Spleen (tissue), 11 donors: Measurements from ENCODE around the gene KCTD10. TPM values are rescaled to one million over a fixed set of nuclear protein-coding genes. Genes with fewer than 3 reads are reported as not detected.

Source experiments
- DNase-seq: peaks from one replicate; pipeline ENCODE4 v3.0.0-alpha.2; 2020
- H3K27ac ChIP-seq, 8 donors: fragments of 200-600 bp; sonication (generic) in 7 of 8; 1 replicate in 4 of 8; 2 replicates in 4 of 8; pipeline versions ENCODE4 v1.5.0 to v1.8.0; 2016 to 2021; ENCODE audit warnings: inconsistent platforms in 4 of 8, mild to moderate bottlenecking in 4 of 8, moderate library complexity in 1 of 8
- H3K27me3 ChIP-seq, 7 donors: fragments of 200-600 bp; sonication (generic) in 6 of 7; replicated peaks in 1 of 7; 1 replicate in 4 of 7; 2 replicates in 3 of 7; pipeline versions ENCODE4 v1.5.0 to v1.8.0; 2016 to 2021; ENCODE audit warnings: inconsistent platforms in 3 of 7, mild to moderate bottlenecking in 1 of 7
- H3K36me3 ChIP-seq, 6 donors: fragments of 200-600 bp; sonication (generic) in 5 of 6; 1 replicate in 4 of 6; 2 replicates in 2 of 6; pipeline versions ENCODE4 v1.5.0 to v1.8.0; 2016 to 2021; ENCODE audit warnings: inconsistent platforms in 2 of 6
- H3K4me1 ChIP-seq, 6 donors: fragments of 200-600 bp; sonication (generic) in 5 of 6; 1 replicate in 3 of 6; 2 replicates in 3 of 6; pipeline versions ENCODE4 v1.5.0 to v1.8.0; 2016 to 2021; ENCODE audit warnings: inconsistent platforms in 3 of 6
- H3K4me3 ChIP-seq, 8 donors: fragments of 200-600 bp; sonication (generic) in 7 of 8; 1 replicate in 4 of 8; 2 replicates in 4 of 8; pipeline versions ENCODE4 v1.5.0 to v1.8.0; 2016 to 2021; ENCODE audit warnings: inconsistent platforms in 4 of 8, mild to moderate bottlenecking in 4 of 8, moderate library complexity in 2 of 8
- H3K9me3 ChIP-seq, 8 donors: fragments of 200-600 bp; sonication (generic) in 7 of 8; 1 replicate in 4 of 8; 2 replicates in 4 of 8; pipeline versions ENCODE4 v1.5.0 to v1.8.0; 2016 to 2021; ENCODE audit warnings: inconsistent platforms in 4 of 8
- CTCF ChIP-seq, 11 experiments: fragments of 200-600 bp in 7 of 11; fragments of 450-650 bp in 4 of 11; sonication (generic) in 4 of 11; IDR thresholded peaks in 8 of 11; conservative IDR thresholded peaks in 3 of 11; 1 replicate in 7 of 11; 2 replicates in 4 of 11; pipeline versions ENCODE4 v1.4.0 to v1.8.0; 2016 to 2021; ENCODE audit warnings: antibody characterized with exemption in 11 of 11, inconsistent platforms in 4 of 11, mild to moderate bottlenecking in 1 of 11
- POLR2A ChIP-seq, 3 donors: fragments of 450-650 bp; IDR thresholded peaks; one replicate each; pipeline ENCODE4 v1.5.1; 2017; ENCODE audit warnings: antibody characterized with exemption in 3 of 3, mild to moderate bottlenecking in 1 of 3
- POLR2AphosphoS5 ChIP-seq, 3 donors: sonication (generic); formaldehyde crosslinking; IDR thresholded peaks; one replicate each; pipeline ENCODE4 v1.5.1; 2017; ENCODE audit warnings: antibody characterized with exemption in 3 of 3
- WGBS, 5 donors: extraction: QIAGEN DNeasy Blood & Tissue Kit in 3 of 5; methylation state at CpG; one replicate each; pipeline versions ENCODE4 v1.1.5 to v1.1.7; 2013 to 2018; 5-methylcytosine and 5-hydroxymethylcytosine counted together
- intact Hi-C: fragments of 100-400 bp; cut with DNase I; formaldehyde crosslinking; loops from one replicate; pipeline ENCODE4 v1.15.0; 2023; ENCODE audit warnings: low total_unique reads
- polyA plus RNA-seq, 3 donors: library from polyadenylated mRNA; stranded (reverse); fragments of 200-250 nt; gene quantifications; one replicate each; pipeline ENCODE4 v1.2.1, GENCODE V29; 2013
- total RNA-seq, 7 donors: library from RNA; depleted of rRNA in 3 of 7; stranded (reverse); fragments of >200 nt in 3 of 7; fragmentation: NEBNext Ultra II Directional in 4 of 7; extraction: Animal tissue kit (Norgen Biotek cat#: 25700) in 4 of 7; gene quantifications; one replicate each; pipeline versions ENCODE4 v1.1.0 to v1.2.1, GENCODE V29; 2016 to 2021
- donor health status: healthy with polysubstance abuse.
- donor health status: DM: no; HTN: no; CAD: no; lungs with moderate emphysema.
- donor health status: DM: no; HTN: no; CAD: no.
- donor health status: Bipolar disorder and iron deficiency.
- donor health status: healthy.
- donor health status: DM: no; HTN: no; CAD: no.
- donor health status: DM: yes; HTN: yes; CAD: no.

The KCTD10 gene
- total and polyA plus RNA-seq, 10 donors = 10.4 to 72.5 (median 48.1) TPM

- TF ChIP-seq CTCF (IDR thresholded peaks at IDR 0.05 in 8 of 11, conservative IDR thresholded peaks at IDR 0.05 in 3 of 11) (no peak), POLR2AphosphoS5 (IDR thresholded peaks at IDR 0.05) (peak in 1 of 3 donors; percentile 16), POLR2A (IDR thresholded peaks at IDR 0.05) (no peak)
- peak overlapping the region in 4 of 8 donors; percentile 38 to 68 (median 49) for H3K27ac ChIP-seq
- H3K4me1 ChIP-seq = peaks cover 0 to 38% (median 11%) of the 10 kb centered on the region in 6 donors
- 85 to 88% (median 87%) methylated on average over 16 of the region's 16 CpGs for WGBS, 5 donors
- H3K27me3 ChIP-seq = no peaks in the 10 kb centered on the region
- no peaks in the 10 kb centered on the region for H3K9me3 ChIP-seq
- intact Hi-C loops = no loop called here
- no peak overlapping the region for H3K4me3 ChIP-seq
- DNase-seq = no peak
- peaks cover 0 to 100% (median 80%) of the 10 kb centered on the region in 6 donors for H3K36me3 ChIP-seq
These were observed 27.1 kb downstream of the KCTD10 start for GRCh38 chr12:109449845-109450532.

- Histone ChIP-seq H3K4me1 (peaks cover 0 to 38% (median 11%) of the 10 kb centered on the region in 6 donors), H3K4me3 (no peak overlapping the region), H3K9me3 (no peaks in the 10 kb centered on the region), H3K27me3 (no peaks in the 10 kb centered on the region), H3K36me3 (peaks cover 0 to 100% (median 68%) of the 10 kb centered on the region in 6 donors), H3K27ac (no peak overlapping the region)
- intact Hi-C loops = no loop called here
- no peak for DNase-seq
- WGBS, 5 donors = 91 to 97% (median 92%) methylated on average over 8 of the region's 8 CpGs
- no peak for TF ChIP-seq POLR2A (IDR thresholded peaks at IDR 0.05)
- TF ChIP-seq POLR2AphosphoS5 (IDR thresholded peaks at IDR 0.05) = no peak
- TF ChIP-seq CTCF (IDR thresholded peaks at IDR 0.05 in 8 of 11, conservative IDR thresholded peaks at IDR 0.05 in 3 of 11) = no peak
These were observed 28.3 kb downstream of the KCTD10 start for GRCh38 chr12:109448707-109449390.

GRCh38 chr12:109448272-109448671 is 28.8 kb downstream of the KCTD10 start:
- no peak overlapping the region for H3K4me3 ChIP-seq
- no peak for DNase-seq
- H3K4me1 ChIP-seq = peaks cover 0 to 38% (median 11%) of the 10 kb centered on the region in 6 donors
- H3K36me3 ChIP-seq = peaks cover 0 to 100% (median 63%) of the 10 kb centered on the region in 6 donors
- WGBS, 5 donors = 76 to 94% (median 82%) methylated on average over 5 of the region's 5 CpGs
- intact Hi-C loops = no loop called here
- H3K9me3 ChIP-seq = no peaks in the 10 kb centered on the region
- TF ChIP-seq POLR2A (IDR thresholded peaks at IDR 0.05) (no peak), POLR2AphosphoS5 (IDR thresholded peaks at IDR 0.05) (no peak), CTCF (IDR thresholded peaks at IDR 0.05 in 8 of 11, conservative IDR thresholded peaks at IDR 0.05 in 3 of 11) (no peak)
- no peaks in the 10 kb centered on the region for H3K27me3 ChIP-seq
- H3K27ac ChIP-seq = peak overlapping the region in 1 of 8 donors; percentile 10

GRCh38 chr12:109447482-109447881 is 29.6 kb downstream of the KCTD10 start:
- H3K27me3 ChIP-seq = no peaks in the 10 kb centered on the region
- 74 to 88% (median 82%) methylated on average over 8 to 9 of the region's 9 CpGs for WGBS, 5 donors
- no peak overlapping the region for H3K4me3 ChIP-seq
- no peak for DNase-seq
- H3K9me3 ChIP-seq = no peaks in the 10 kb centered on the region
- intact Hi-C loops = no loop called here
- H3K4me1 ChIP-seq = peaks cover 0 to 38% (median 11%) of the 10 kb centered on the region in 6 donors
- H3K27ac ChIP-seq = no peak overlapping the region
- TF ChIP-seq CTCF (IDR thresholded peaks at IDR 0.05 in 8 of 11, conservative IDR thresholded peaks at IDR 0.05 in 3 of 11) (no peak), POLR2AphosphoS5 (IDR thresholded peaks at IDR 0.05) (no peak), POLR2A (IDR thresholded peaks at IDR 0.05) (no peak)
- H3K36me3 ChIP-seq = peaks cover 0 to 95% (median 55%) of the 10 kb centered on the region in 6 donors
